ENCODE measurements around the gene MYH11.
"Not testable (repeated sequence)": the region's sequence is repeated elsewhere in the genome, so short reads cannot be mapped to it uniquely, and the experiment has no call there.

The MYH11 gene

DNA sequence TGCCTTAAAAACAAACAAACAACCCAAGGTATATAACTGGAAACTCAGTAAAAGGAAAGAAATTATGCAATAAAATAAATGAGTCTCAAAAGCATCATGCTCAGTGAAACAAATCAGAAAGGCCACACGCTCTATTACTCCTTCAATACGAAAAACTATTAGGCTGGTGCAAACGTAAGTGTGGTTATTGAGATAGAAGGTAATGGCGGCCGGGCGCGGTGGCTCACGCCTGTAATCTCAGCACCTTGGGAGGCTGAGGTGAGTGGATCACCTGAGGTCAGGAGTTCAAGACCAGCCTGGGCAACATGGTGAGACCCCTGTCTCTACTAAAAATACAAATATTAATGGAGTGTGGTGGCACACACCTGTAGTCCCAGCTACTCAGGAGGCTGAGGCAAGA, 17.6 kb downstream of the MYH11 start:
- not testable (repeated sequence) for DNase-seq (ENCODE audit: low spot score)

DNA sequence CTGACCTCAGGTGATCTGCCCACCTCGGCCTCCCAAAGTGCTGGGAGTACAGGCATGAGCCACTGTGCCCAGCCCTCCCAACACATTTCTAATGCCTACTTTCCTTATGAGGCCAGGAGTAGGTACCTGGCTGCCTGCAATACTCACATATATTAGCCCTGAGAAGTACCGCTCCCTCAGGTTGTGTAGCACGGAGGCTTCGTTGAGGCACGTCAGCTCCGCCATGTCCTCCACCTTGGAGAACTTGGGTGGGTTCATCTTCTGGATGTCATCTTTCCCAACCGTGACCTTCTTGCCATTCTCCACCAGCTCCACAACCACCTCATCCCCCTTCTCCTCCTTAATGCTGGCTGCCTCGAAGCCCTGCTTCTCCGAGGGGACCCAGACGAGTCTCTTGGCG, 19.1 kb downstream of the MYH11 start:
- no peak for DNase-seq (ENCODE audit: low spot score)

DNA sequence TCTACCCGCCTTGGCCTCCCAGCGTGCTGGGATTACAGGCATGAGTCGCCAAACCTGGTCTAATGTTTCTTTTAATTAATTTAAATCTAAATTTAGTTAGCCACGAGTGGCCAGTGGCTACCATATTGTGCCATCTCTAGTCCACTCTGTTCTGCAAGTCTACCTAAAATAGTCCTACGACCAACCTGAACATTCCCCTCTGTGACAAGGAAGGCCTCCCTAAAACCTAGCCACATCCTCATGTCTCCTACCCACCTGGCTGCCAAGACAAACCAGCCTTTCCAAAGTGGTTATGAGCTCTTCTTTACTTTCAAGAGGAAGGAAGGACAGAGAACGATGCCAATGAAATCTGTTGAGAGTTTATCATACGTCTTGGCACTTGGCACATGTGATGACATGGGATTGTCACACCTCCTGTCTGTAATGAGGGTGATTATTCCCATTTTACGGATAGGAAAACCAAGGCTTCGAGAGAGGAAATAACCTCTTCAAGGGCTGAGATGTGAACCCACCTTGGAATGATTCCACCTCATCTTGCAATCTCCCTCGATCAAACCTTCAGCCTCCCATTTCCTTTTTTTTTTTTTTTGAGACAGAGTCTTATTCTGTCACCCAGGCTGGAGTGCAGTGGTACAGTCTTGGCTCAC, 19.7 kb downstream of the MYH11 start:
- DNase-seq (ENCODE audit: low spot score): no peak

DNA sequence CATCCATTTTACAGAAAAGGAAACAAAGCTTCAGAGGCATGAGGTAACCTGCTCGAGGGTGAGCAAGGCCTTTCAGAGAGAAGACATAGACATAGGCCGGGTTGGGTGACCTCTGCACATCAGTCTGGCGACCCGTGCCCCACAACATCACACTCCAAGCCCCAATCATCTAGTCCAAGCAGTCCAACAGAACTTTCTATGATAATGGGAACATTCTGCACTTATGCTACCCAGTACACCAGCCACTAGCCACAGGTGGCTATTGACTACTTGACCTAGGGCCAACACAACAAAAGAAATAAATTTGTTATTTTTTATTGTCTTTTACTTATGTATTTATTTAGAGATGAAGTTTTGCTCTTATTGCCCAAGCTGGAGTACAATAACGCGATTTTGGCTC, 20.8 kb downstream of the MYH11 start:
- DNase-seq (ENCODE audit: low spot score): no peak

DNA sequence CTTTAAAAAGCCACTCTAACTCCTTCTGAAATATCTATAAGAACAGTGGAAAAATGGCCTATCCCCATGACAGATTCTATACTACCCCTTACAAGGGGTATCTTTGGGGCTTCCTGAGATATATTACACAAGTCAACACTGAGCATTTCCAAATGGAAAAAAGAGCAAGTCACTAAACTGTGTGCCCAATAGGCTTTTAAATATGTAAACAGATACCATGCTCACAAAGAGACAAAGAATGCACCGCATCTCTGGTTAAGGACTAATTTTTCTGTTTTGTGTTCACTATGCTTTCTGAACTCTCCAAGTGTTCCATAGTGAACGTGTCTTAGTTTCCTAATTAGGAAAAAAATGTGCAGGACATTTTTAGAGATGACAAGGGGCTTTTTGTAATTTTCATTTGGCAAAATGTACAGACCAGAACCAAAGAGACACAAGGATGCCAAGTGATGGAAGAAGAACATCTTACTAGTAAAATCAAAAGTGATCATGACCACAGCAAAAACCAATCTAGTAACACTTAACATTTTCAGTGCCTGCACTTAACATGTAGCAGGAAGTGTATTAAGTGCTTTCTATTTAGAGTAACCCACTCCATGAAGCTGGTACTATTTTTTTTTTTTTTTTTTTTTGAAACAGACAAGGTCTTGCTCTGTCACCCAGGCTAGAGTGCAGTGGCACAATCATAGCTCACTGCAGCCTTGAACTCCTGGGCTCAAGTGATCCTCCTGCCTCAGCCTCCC, 21.5 kb downstream of the MYH11 start:
- no peak for DNase-seq (ENCODE audit: low spot score)

DNA sequence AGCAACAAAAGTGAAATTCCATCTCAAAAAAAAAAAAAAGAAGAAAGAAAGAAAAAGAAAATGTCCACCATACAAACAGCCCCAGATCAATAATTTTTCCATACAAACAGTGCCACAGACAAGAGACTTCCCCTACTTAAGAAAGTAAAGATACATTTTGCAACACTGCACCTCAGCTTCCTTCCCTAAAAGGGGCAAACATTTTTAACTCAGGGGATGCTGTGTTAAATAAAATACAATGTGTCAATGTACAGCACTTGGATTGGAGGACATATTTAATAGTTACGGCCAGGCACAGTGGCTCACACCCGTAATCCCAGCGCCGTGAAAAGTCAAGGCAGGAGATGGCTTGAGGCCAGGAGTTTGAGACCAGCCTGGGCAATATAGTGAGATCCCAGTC, 22.3 kb downstream of the MYH11 start:
- no peak for DNase-seq (ENCODE audit: low spot score)

DNA sequence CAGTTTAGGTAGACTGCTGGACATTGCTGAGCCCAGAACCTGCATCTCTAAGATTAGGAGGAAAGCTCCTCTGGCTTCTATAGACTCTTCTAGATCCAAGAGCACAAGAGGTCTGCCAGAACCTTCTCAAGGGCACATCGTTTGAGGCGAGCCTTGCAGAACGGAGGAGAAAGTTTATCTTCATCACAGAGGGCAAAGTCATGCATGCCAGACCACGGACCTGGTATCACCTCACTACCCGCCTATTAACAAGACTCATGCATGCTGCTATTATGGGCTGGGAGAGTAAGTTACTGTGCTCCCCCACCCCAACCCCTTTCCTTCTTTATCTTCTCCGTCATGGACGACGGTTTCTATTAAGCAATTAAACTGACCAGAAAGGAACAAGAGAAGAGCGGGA, 23.3 kb downstream of the MYH11 start:
- DNase-seq (ENCODE audit: low spot score): no peak

DNA sequence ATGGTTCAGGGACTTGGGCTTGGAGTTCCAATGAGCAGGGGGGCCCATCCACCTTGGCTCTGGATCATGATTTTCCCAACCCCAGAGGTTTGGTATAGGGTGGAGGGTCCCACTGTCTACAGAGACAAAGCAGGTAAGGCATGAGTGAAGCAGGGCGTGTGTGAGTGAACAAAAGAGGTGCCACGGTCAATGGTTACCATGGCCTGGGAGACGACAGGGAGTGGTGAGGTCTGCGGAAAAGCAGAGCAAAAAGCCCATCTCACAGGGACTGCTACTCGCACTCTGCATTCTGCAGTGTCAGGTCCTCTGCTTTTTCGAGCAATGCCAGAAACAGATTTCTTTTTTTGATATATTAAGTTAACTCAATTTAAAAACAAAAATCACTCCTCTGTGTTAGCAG, 24.6 kb downstream of the MYH11 start:
- no peak for DNase-seq (ENCODE audit: low spot score)

DNA sequence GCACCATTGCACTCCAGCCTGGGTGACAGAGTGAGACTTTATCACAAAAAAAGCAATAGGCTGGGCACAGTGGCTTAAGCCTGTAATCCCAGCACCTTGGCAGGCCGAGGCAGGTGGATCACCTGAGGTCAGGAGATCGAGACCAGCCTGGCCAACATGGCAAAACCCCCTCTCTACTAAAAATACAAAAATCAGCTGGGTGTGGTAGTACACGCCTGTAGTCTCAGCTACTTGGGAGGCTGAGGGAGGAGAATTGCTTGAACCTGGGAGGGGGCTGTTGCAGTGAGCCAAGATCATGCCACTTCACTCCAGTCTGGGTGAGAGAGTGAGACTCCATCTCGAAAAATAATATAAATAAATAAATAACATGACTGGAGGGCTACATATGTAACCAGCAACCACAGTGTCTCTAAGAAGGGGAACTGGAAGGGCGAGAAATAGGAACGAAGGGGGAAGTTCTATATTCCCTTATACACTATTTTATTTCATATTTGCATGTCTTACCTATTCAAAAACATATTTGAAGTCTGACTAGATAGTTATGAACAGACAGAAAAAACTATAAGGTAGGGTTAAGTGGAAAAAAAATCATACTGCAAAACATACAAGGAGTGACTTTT, 25.9 kb downstream of the MYH11 start:
- DNase-seq (ENCODE audit: low spot score): no peak

DNA sequence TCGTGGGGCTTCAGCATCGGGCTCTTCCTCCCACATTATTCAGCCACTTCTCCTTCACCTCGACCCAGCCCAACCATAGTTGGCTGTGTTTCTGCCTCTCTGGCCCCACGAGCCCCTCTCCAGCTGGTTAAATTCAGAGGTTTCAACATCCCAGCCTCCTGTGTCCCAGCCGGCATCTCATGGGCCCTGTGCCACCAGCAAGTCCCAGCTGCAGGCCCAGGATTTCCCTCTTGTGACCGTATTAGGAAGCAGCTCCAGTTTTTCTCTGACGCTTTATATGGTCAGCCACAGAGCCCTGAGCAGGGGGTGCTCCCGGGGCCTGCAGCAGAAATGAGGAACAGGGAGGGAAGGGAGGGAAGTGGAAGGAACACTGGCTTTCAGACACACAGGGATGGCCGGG, 27.4 kb downstream of the MYH11 start:
- DNase-seq (ENCODE audit: low spot score): peak; percentile 46

DNA sequence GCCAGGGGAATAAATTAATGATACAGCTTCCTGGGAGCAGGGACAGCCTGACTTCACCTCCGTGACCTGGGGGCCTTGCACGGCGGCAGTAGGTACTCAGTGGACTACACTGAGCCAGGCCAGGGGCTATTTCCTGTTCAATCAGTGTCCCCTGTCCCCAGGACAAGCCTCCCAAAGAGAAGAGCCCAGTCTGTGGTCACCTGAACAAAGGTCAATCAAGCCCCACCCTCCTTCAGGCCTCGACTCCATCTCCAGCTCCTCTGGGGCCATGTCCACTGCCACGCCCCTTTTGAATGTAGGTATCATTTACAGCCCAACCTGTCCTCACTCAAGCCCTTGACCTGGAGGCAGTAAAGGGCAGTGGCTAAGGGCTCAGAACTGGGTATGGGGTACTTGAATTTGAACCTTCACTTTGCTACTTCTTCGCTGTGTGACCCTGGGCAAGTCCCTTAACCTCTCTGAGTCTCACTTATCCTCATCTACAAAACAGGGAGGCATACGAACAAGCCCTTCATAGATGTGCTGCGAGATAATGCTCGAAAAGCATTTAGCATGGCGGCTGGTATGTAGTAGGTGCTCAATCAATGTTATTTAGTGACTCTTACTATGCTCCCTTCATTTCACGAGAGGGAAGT, 29.0 kb downstream of the MYH11 start:
- no peak for DNase-seq (ENCODE audit: low spot score)

DNA sequence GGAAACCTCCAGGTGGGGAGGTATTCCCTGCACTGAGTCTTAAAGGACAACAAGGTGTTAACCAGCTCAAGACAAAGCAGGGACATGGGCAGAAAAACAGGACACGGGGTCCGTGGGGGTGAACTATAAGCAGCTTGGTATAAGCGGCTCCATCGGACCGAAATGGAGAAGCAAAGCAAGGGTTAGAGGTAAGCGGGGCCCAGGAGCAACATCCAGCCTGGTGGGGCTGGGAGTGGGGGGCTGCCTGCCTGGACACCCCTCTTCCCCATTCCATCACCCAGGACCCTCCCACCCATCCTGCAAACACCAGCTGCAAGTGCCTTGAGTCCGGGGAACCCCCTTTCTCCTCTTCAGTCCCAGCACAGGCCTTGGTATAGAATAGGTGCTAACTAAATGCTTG, 29.5 kb downstream of the MYH11 start:
- DNase-seq (ENCODE audit: low spot score): no peak

DNA sequence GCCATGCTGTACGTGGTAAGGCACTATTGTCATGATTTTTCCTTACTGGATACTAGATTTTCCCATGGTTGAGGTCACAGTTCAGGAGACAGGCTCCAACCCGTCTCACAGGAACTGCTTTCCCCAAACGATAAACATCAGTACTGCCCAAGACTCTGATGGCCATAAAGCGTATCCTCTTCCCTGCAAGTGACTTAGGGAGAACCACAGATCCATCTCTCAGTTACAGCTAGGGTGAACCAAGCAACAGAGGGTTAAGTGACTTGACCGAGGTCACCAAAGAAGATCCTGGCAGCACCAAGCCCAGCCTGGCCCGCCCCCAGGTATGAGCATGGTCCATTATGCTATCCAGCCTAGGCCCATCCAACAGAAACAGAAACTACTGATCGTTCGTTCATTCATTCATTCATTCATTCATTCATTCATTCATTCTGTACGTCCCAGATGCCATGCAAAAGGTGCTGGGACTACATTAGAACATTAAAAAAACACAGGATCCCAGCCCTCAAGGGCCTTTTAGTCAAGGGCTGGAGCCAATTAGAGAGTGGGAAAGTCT, 31.0 kb downstream of the MYH11 start:
- no peak for DNase-seq (ENCODE audit: low spot score)

DNA sequence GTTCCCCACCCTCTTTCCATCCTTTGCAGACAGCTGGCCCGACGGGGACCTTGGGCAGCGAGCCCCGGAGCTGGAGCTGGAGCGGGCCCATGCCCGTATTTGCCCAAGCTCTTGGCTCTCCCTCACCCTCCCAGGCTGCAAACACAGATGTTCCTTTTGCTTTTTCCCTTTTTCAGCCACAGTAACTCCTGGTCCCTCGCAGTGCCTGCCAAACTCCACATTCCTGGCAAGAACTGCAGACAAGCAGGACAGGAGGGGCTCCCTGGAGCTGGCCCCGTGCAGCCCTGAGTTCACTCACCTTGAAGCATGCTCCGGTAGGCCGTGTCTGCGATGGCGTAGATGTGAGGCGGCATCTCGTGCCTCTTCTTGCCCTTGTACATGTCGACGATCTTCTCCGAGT, 33.9 kb downstream of the MYH11 start:
- DNase-seq (ENCODE audit: low spot score): no peak

DNA sequence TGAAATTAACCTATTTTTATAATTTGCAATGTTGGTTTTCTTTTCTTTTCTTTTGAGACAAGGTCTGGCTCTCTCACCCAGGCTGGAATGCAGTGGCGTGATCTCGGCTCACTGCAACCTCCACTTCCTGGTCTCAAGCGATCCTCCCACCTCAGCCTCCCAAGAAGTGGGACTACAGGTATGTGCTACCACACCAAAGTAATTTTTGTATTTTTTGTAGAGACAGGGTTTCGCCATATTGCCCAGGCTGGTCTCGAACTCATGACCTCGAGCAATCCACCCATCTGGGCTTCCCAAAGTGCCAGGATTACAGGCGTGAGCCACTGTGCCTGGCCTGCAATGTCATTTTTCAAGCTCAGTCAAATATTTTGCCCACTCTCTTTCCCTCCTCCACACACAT, 36.0 kb downstream of the MYH11 start:
- no peak for DNase-seq (ENCODE audit: low spot score)

DNA sequence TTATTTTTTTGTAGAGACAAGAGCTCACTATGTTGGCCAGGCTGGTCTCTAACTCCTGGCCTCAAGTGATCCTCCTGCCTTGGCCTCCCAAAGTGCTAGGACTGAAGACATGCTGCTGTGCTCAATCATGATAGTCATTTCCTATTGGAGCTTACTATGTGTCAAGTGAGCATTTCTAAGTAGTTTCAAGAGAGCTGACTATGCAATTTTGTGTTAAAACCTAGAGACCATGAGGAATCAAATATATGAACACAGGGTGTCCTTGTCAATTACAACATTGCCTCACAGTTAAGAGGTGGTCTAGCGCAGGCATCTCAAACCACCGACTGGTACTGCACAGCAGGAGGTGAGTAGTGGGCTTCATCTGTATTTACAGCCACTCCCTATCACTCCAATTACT, 37.8 kb downstream of the MYH11 start:
- DNase-seq (ENCODE audit: low spot score): no peak

DNA sequence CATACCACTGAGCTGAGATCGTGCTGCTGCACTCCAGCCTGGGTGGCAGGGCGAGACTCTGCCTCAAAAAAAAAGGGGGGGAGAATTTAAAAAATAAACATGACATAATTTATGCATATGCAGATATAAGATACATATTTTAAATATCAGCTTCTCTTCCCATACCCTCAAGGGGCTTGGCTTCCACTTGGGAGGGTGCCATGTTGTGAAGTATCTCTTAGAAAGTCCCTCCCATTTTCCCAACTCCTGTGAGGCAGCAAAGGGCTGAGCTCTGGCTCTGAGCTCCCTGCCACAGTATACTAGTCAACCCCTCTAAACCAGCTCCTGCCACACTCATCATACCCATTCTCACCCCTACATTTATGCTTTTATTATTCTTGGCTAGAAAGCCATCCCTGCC, 39.4 kb downstream of the MYH11 start:
- no peak for DNase-seq (ENCODE audit: low spot score)

DNA sequence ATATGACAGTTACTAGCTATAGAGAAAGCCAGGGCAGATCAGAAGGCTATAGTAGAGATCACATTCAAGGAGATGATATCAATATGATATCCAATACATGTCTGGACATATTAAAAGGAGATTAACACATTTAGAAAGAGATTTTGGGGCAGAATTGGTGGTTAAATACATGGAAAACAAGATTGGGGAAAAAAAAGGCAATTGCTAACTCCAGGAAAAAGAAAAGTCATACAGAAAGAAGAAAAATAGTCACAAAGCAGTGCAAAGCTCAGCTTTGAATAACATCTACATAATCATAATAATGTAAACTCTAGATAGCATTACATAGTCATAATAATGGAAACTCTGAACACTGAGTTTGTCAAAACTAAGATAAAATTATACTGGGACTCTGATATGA, 40.6 kb downstream of the MYH11 start:
- DNase-seq (ENCODE audit: low spot score): no peak

DNA sequence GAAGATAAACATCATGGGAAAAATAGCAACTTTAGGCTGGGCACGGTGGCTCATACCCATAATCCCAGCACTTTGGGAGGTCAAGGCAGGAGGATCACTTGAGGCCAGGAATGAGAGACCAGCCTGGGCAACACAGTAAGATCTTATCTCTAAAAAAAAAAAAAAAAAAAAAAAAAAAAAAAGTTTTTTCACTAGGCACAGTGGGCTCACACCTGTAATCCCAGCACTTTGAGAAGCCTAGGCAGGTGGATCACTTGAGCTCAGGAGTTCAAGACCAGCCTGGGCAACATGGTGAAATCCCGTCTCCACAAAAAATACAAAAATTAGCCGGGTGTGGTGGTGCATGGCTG, 44.5 kb downstream of the MYH11 start:
- DNase-seq (ENCODE audit: low spot score): not testable (repeated sequence)

DNA sequence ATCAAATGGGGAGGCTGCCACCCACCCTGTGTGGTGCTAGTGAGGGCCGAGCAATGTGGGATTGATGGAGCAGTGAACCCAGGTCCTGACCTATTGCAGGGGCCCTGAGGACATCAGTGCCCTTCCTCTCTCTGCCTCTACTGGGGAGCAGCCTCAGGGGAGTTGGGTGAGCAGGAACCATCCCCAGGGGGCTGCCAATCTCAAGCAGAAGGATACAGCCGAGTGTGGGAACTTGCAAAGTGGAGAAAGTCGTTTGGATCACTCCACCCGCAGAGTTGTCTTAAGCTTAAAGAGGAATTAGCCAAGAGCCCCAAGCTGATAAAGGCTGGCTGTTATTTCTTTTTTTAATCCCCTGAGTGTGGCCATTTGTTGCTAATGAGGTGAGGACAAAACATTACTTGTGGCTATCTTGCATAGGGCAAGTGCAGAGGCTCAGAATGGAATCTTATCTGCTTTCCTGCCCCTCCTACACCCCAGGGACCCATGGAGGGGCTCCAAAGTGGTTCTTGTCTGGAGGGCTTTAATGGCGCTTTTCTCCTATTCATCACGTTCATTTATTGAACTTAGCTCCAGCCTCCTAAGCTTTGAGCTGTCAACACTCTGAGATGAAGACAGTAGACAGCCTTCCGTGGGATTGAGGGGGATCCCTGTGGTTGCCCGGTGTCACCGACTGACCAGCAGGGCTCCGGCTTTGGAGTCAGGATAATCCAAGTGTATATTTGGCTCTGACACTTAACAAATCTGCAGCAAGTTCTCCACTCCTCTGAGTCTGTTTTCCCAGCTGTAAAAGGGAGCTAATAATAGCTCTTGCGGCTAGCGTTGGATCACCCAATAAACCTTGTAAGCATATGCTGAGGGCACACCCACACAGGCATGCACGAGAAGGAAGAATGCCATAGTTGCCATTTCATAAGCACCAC, 45.1 kb downstream of the MYH11 start:
- DNase-seq (ENCODE audit: low spot score): peak; percentile 89

DNA sequence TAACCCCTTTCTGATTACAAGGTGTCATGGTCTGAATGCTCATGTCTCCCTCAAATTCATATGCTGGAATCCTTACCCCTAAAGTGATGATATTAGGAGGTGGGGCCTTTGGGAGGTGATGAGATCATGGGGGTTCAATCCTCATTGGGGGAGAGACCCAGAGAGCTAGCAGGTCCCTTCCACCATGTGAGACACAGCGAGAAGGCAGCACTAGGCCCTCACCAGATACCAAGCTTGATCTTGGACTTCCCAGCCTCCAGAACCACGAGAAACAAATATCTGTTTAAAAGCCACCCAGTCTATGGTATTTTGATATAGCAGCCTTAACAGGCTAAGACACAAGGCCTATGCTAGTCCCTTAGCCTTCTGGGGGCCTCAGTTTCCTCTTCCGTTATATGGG, 45.9 kb downstream of the MYH11 start:
- DNase-seq (ENCODE audit: low spot score): no peak

DNA sequence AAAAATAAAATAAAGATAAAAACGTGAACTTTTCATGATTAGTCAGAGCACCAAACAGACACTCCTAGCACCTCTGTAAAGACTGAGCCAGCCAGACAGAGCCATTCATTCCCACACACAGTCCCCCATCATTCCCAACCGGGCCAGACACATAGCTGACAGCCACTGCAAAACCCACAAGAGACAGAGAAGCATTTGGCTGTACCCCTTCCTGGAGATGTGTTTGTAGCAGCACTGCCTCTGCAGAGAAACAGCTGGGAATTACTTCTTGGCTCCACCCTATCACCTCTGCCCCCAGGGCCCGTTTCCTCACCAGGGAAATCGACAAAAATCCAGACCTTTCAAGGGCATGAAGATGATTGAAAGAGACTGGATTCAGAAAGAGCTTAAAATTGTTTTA, 46.4 kb downstream of the MYH11 start:
- DNase-seq (ENCODE audit: low spot score): peak; percentile 51
